K562 treated with DMSO at 1 percent for 12 hours (cell line): ENCODE results near the gene CTSV. TPM values are rescaled to one million over a fixed set of nuclear protein-coding genes. Genes with fewer than 3 reads are reported as not detected.

Experiments used
- total RNA-seq: library from RNA; unstranded; fragments of 300-600 nt; gene quantifications from 2 replicates; pipeline ENCODE4 v1.2.3, GENCODE V29; 2022; ENCODE audit not compliant: insufficient read depth

Gene CTSV
- total RNA-seq = 1.1 and 2.1 TPM in 2 replicates

GRCh38 chr9:97038611-97039513 is at the start of gene CTSV:
Gene CTSV, minus strand, starts transcription at chr9:97039142. Its CDS starts 1,099 bp downstream, at chr9:97038043.

Other genes with a start within 250 kb of the CTSV start
- 1.2 and 4.7 TPM in 2 replicates for gene ZNF782, start 184.6 kb downstream of the CTSV start, total RNA-seq
- 0.43 and 0.52 TPM in 2 replicates for gene NUTM2G, start 110.3 kb downstream of the CTSV start, total RNA-seq